K562 (cell line): ENCODE measurements around the gene RFPL1.

Experiments
- BRCA1 ChIP-seq, 2 experiments: fragments of 450-650 bp in 1 of 2; sonication (generic) in 1 of 2; formaldehyde crosslinking in 1 of 2; IDR thresholded peaks; 2 replicates each; pipeline versions ENCODE4 v1.5.0 to v1.6.1; 2017 to 2020; ENCODE audit warnings: mild to moderate bottlenecking in 1 of 2, missing genetic modification reagents in 1 of 2
- CTCF ChIP-seq, 3 experiments: IDR thresholded peaks in 2 of 3; conservative IDR thresholded peaks in 1 of 3; 2 replicates each; pipeline ENCODE4 v1.5.1; 2011 to 2012; ENCODE audit warnings: low read length in 3 of 3, mild to moderate bottlenecking in 3 of 3, control low read depth in 2 of 3, improper control_type of control experiment in 1 of 3, inconsistent platforms in 1 of 3, low read depth in 1 of 3, mixed read lengths in 1 of 3, moderate library complexity in 1 of 3; ENCODE audit not compliant: insufficient read depth in 2 of 3
- EGR1 ChIP-seq: fragments of 450-650 bp; conservative IDR thresholded peaks from 2 replicates; pipeline ENCODE4 v1.6.1; 2017; ENCODE audit warnings: mild to moderate bottlenecking
- HCFC1 ChIP-seq: IDR thresholded peaks from 2 replicates; pipeline ENCODE4 v1.6.1; 2012; ENCODE audit warnings: low read depth, low read length, improper control_type of control experiment
- IRF9 ChIP-seq: fragments of 450-650 bp; IDR thresholded peaks from 2 replicates; pipeline ENCODE4 v1.6.1; 2016; ENCODE audit warnings: missing biosample characterization, missing genetic modification characterization
- MAX ChIP-seq: sonication (generic); formaldehyde crosslinking; IDR thresholded peaks from 2 replicates; pipeline ENCODE4 v1.9.0; 2022; ENCODE audit warnings: mild to moderate bottlenecking, missing genetic modification reagents
- MYC ChIP-seq, 2 experiments: fragments of 250-450 bp in 1 of 2; sonication (Bioruptor Pico) in 1 of 2; IDR thresholded peaks; 2 replicates each; pipeline versions ENCODE4 v1.5.1 to v1.6.1; 2012 to 2021; ENCODE audit warnings: low read depth in 2 of 2, borderline replicate concordance in 1 of 2, improper control_type of control experiment in 1 of 2, low read length in 1 of 2, mild to moderate bottlenecking in 1 of 2, moderate library complexity in 1 of 2
- POLR2AphosphoS5 ChIP-seq: IDR thresholded peaks from 2 replicates; pipeline ENCODE4 v1.6.1; 2011; ENCODE audit warnings: mild to moderate bottlenecking, low read depth, low read length, moderate library complexity; ENCODE audit not compliant: control insufficient read depth, insufficient read depth
- RAD51 ChIP-seq: fragments of 450-650 bp; IDR thresholded peaks from 2 replicates; pipeline ENCODE4 v1.7.1; 2016; ENCODE audit warnings: low read depth, mild to moderate bottlenecking, borderline replicate concordance
- ZNF12 ChIP-seq: sonication (generic); formaldehyde crosslinking; IDR thresholded peaks from 2 replicates; pipeline ENCODE4 v1.4.0; 2020; ENCODE audit warnings: mild to moderate bottlenecking, missing genetic modification reagents
- ZNF263 ChIP-seq: sonication (generic); formaldehyde crosslinking; IDR thresholded peaks from 2 replicates; pipeline ENCODE4 v1.8.0; 2022; ENCODE audit warnings: mild to moderate bottlenecking, missing genetic modification reagents, borderline replicate concordance

- no peak for TF ChIP-seq ZNF12 (CRISPR knock-in tag)
- no peak for TF ChIP-seq CTCF (IDR thresholded peaks at IDR 0.05 in 2 of 3, conservative IDR thresholded peaks at IDR 0.05 in 1 of 3; ENCODE audit: insufficient read depth in 2 of 3, low read depth in 1 of 3, low read length in 3 of 3)
- no peak for TF ChIP-seq MAX (CRISPR knock-in tag)
- no peak for TF ChIP-seq RAD51
- no peak for TF ChIP-seq ZNF263 (CRISPR knock-in tag)
- TF ChIP-seq BRCA1 (IDR thresholded peaks at IDR 0.05): no peak
- TF ChIP-seq BRCA1 (CRISPR knock-in tag; IDR thresholded peaks at IDR 0.05): no peak
- no peak for TF ChIP-seq POLR2AphosphoS5
- no peak for TF ChIP-seq IRF9 (tag)
- TF ChIP-seq MYC (IDR thresholded peaks at IDR 0.05; ENCODE audit: low read depth, low read length): no peak
- no peak for TF ChIP-seq MYC (CRISPR knock-in tag; IDR thresholded peaks at IDR 0.05; ENCODE audit: borderline replicate concordance, low read depth)
- TF ChIP-seq HCFC1: no peak
- no peak for TF ChIP-seq EGR1
Measured at GRCh38 chr22:29476116-29476515, 37.7 kb downstream of the RFPL1 start.
